Caco-2 (cell line): ENCODE measurements around the gene TM9SF3. TPM values are rescaled to one million over a fixed set of nuclear protein-coding genes. Genes with fewer than 3 reads are reported as not detected.

Source experiments
- BruUV-seq: library from RNA; stranded (reverse); fragments of 400-500 nt; replicated peaks from 2 replicates; lab custom pipeline; 2021; lab: Mats Ljungman, UMichigan
- CTCF ChIA-PET: fragments of 300-600 bp; sonication (Branson Sonifier 250); formaldehyde crosslinking; loops from one replicate; lab custom pipeline; 2022; ENCODE audit warnings: antibody characterized with exemption; lab: Charles Lee
- POLR2A ChIA-PET: fragments of 300-600 bp; sonication (Branson Sonifier 250); formaldehyde crosslinking; loops from one replicate; lab custom pipeline; 2022; ENCODE audit warnings: antibody characterized with exemption; lab: Charles Lee
- DNase-seq, 2 experiments: peaks; one replicate each; pipeline versions ENCODE4 v3.0.0 to v3.0.0-alpha.2; 2020 to 2022
- H3K27me3 ChIP-seq: replicated peaks from 2 replicates; pipeline ENCODE4 v1.6.0; 2011; ENCODE audit warnings: low read length; ENCODE audit not compliant: control insufficient read depth, insufficient read depth
- H3K36me3 ChIP-seq: 2 replicates; pipeline ENCODE4 v1.5.1; 2011; ENCODE audit warnings: low read length; ENCODE audit not compliant: control insufficient read depth, insufficient read depth
- H3K4me1 ChIP-seq: fragments of 250-450 bp; sonication (Bioruptor Pico); 2 replicates; pipeline ENCODE4 v1.5.1; 2020; ENCODE audit warnings: mild to moderate bottlenecking
- H3K4me3 ChIP-seq: 2 replicates; pipeline ENCODE4 v1.5.1; 2011; ENCODE audit warnings: low read depth, mild to moderate bottlenecking, control low read depth, low read length
- H3K9me3 ChIP-seq: fragments of 250-450 bp; sonication (Bioruptor Pico); 2 replicates; pipeline ENCODE4 v1.5.1; 2020; ENCODE audit warnings: mild to moderate bottlenecking, moderate library complexity
- H3K27ac Mint-ChIP-seq: one replicate; pipeline ENCODE4 v1.8.0; 2022; ENCODE audit warnings: mixed read lengths; ENCODE audit not compliant: unreplicated experiment
- H3K27me3 Mint-ChIP-seq: one replicate; pipeline ENCODE4 v1.8.0; 2022; ENCODE audit warnings: mixed read lengths; ENCODE audit not compliant: insufficient read depth, unreplicated experiment
- H3K36me3 Mint-ChIP-seq: one replicate; pipeline ENCODE4 v1.8.0; 2022; ENCODE audit warnings: mild to moderate bottlenecking, mixed read lengths; ENCODE audit not compliant: insufficient read depth, unreplicated experiment
- H3K4me1 Mint-ChIP-seq: one replicate; pipeline ENCODE4 v1.8.0; 2022; ENCODE audit warnings: low read depth, mixed read lengths; ENCODE audit not compliant: unreplicated experiment
- H3K4me3 Mint-ChIP-seq: one replicate; pipeline ENCODE4 v1.8.0; 2022; ENCODE audit warnings: mild to moderate bottlenecking, moderate library complexity, mixed read lengths; ENCODE audit not compliant: unreplicated experiment
- H3K9me3 Mint-ChIP-seq: one replicate; pipeline ENCODE4 v1.8.0; 2022; ENCODE audit warnings: mixed read lengths; ENCODE audit not compliant: unreplicated experiment
- CTCF ChIP-seq, 2 experiments: fragments of 200-600 bp in 1 of 2; IDR thresholded peaks; 1 replicate in 1 of 2; 2 replicates in 1 of 2; pipeline versions ENCODE4 v1.5.1 to v1.8.0; 2011 to 2022; ENCODE audit warnings: antibody characterized with exemption in 1 of 2, control low read depth in 1 of 2, inconsistent platforms in 1 of 2, low read depth in 1 of 2, low read length in 1 of 2, mild to moderate bottlenecking in 1 of 2, moderate library complexity in 1 of 2; ENCODE audit not compliant: insufficient read depth in 1 of 2, severe bottlenecking in 1 of 2, unreplicated experiment in 1 of 2
- intact Hi-C: fragments of 100-400 bp; cut with micrococcal nuclease; formaldehyde crosslinking; loops from one replicate; pipeline ENCODE4 v1.10.0; 2022; ENCODE audit not compliant: unreplicated experiment
- total RNA-seq: library from RNA; stranded (reverse); gene quantifications from 2 replicates; pipeline ENCODE4 v1.2.3, GENCODE V29; 2022

Gene TM9SF3
- total RNA-seq, 1 experiment from 2014 or later: 176 TPM

GRCh38 chr10:96584474-96584873 is 2.3 kb downstream of the TM9SF3 start:
- intact Hi-C loops: no loop called here
- Mint-ChIP-seq H3K27me3 (no peaks in the 10 kb centered on the region), H3K36me3 (peaks cover 18% of the 10 kb centered on the region), H3K4me3 (peak overlapping the region; percentile 7), H3K9me3 (no peaks in the 10 kb centered on the region), H3K4me1 (peaks cover 10% of the 10 kb centered on the region), H3K27ac (no peak overlapping the region)
- Histone ChIP-seq H3K4me3 (no peak overlapping the region), H3K9me3 (no peaks in the 10 kb centered on the region), H3K4me1 (peaks cover 48% of the 10 kb centered on the region), H3K36me3 (no peaks in the 10 kb centered on the region), H3K27me3 (no peaks in the 10 kb centered on the region)
- BruUV-seq: no TSS peak
- DNase-seq: no peak
- POLR2A ChIA-PET: interaction anchor here (0.6 kb wide), 1 partner anchor 9 kb away, joined by 3 read pairs; no protein-coding TSS in a partner anchor
- TF ChIP-seq CTCF (IDR thresholded peaks at IDR 0.05; ENCODE audit: insufficient read depth in 1 of 2, low read depth in 1 of 2, low read length in 1 of 2, severe bottlenecking in 1 of 2, unreplicated experiment in 1 of 2): no peak
- CTCF ChIA-PET: no interaction called here

- Mint-ChIP-seq H3K27me3 (no peaks in the 10 kb centered on the region), H3K4me3 (peak overlapping the region; percentile 7), H3K27ac (no peak overlapping the region), H3K9me3 (no peaks in the 10 kb centered on the region), H3K4me1 (peaks cover 10% of the 10 kb centered on the region), H3K36me3 (peaks cover 18% of the 10 kb centered on the region)
- TF ChIP-seq CTCF (IDR thresholded peaks at IDR 0.05; ENCODE audit: insufficient read depth in 1 of 2, low read depth in 1 of 2, low read length in 1 of 2, severe bottlenecking in 1 of 2, unreplicated experiment in 1 of 2): no peak
- Histone ChIP-seq H3K4me1 (peaks cover 43% of the 10 kb centered on the region), H3K27me3 (no peaks in the 10 kb centered on the region), H3K36me3 (no peaks in the 10 kb centered on the region), H3K9me3 (no peaks in the 10 kb centered on the region), H3K4me3 (no peak overlapping the region)
- intact Hi-C loops: no loop called here
- POLR2A ChIA-PET: interaction anchor here (0.6 kb wide), 1 partner anchor 8 kb away, joined by 3 read pairs; no protein-coding TSS in a partner anchor
- CTCF ChIA-PET: no interaction called here
- BruUV-seq: no TSS peak
- DNase-seq: no peak
These were observed 2.8 kb downstream of the TM9SF3 start for GRCh38 chr10:96584035-96584434.

- intact Hi-C loops: no loop called here
- H3K27ac Mint-ChIP-seq: no peak overlapping the region
These were observed 7.7 kb downstream of the TM9SF3 start for GRCh38 chr10:96579133-96579532.

More at GRCh38 chr10:96579133-96579532, 7.7 kb downstream of the TM9SF3 start:
- no peak for TF ChIP-seq CTCF (IDR thresholded peaks at IDR 0.05; ENCODE audit: insufficient read depth in 1 of 2, low read depth in 1 of 2, low read length in 1 of 2, severe bottlenecking in 1 of 2, unreplicated experiment in 1 of 2)
- Mint-ChIP-seq H3K4me1 (peaks cover 23% of the 10 kb centered on the region), H3K27me3 (no peaks in the 10 kb centered on the region), H3K36me3 (peaks cover 25% of the 10 kb centered on the region), H3K9me3 (no peaks in the 10 kb centered on the region), H3K4me3 (no peak overlapping the region)
- POLR2A ChIA-PET: no interaction called here
- H3K4me1 ChIP-seq: peaks cover 25% of the 10 kb centered on the region; the same call in 1 of the 2 replicates
- no peaks in the 10 kb centered on the region; the same call in 1 of the 2 replicates for H3K36me3 ChIP-seq
- no peaks in the 10 kb centered on the region for H3K9me3 ChIP-seq
- CTCF ChIA-PET: no interaction called here
- no TSS peak for BruUV-seq
- no peak for DNase-seq
- no peak overlapping the region for H3K4me3 ChIP-seq
- H3K27me3 ChIP-seq: no peaks in the 10 kb centered on the region
